A673 (cell line): ENCODE data around the gene PRTFDC1. TPM values are rescaled to one million over a fixed set of nuclear protein-coding genes. Genes with fewer than 3 reads are reported as not detected.
"Not testable (repeated sequence)": the region's sequence is repeated elsewhere in the genome, so short reads cannot be mapped to it uniquely, and the experiment has no call there.

Source experiments
- BruUV-seq: library from RNA; stranded (reverse); fragments of 400-500 nt; replicated peaks from 2 replicates; lab custom pipeline; 2021; lab: Mats Ljungman, UMichigan
- CTCF ChIA-PET: fragments of 300-600 bp; sonication (Branson Sonifier 250); formaldehyde crosslinking; loops from one replicate; lab custom pipeline; 2022; ENCODE audit warnings: antibody characterized with exemption; lab: Charles Lee
- POLR2A ChIA-PET: fragments of 300-600 bp; sonication (Branson Sonifier 250); formaldehyde crosslinking; loops from one replicate; lab custom pipeline; 2022; ENCODE audit warnings: antibody characterized with exemption; ENCODE audit not compliant: low non-redundant PET; lab: Charles Lee
- DNase-seq: peaks from one replicate; pipeline ENCODE4 v3.0.0-alpha.2; 2015; ENCODE audit warnings: low spot score
- H3K27ac ChIP-seq: fragments of 200-600 bp; sonication (generic); 2 replicates; pipeline ENCODE4 v1.5.1; 2016; ENCODE audit warnings: mixed run types, low read depth, mild to moderate bottlenecking, mixed read lengths, antibody characterized with exemption, low read length; ENCODE audit not compliant: poor library complexity, severe bottlenecking
- H3K27me3 ChIP-seq: fragments of 200-600 bp; sonication (generic); replicated peaks from 2 replicates; pipeline ENCODE4 v1.6.1; 2017; ENCODE audit warnings: mixed run types, low read depth, mild to moderate bottlenecking, mixed read lengths, antibody characterized with exemption, low read length; ENCODE audit not compliant: insufficient read depth, poor library complexity
- H3K36me3 ChIP-seq: fragments of 200-600 bp; sonication (generic); 2 replicates; pipeline ENCODE4 v1.6.1; 2016; ENCODE audit warnings: mixed run types, mild to moderate bottlenecking, mixed read lengths, antibody characterized with exemption, low read length; ENCODE audit not compliant: insufficient read depth, poor library complexity, severe bottlenecking
- H3K4me1 ChIP-seq: fragments of 200-600 bp; sonication (generic); 2 replicates; pipeline ENCODE4 v1.6.1; 2017; ENCODE audit warnings: mixed run types, mild to moderate bottlenecking, mixed read lengths, antibody characterized with exemption, low read length; ENCODE audit not compliant: insufficient read depth, poor library complexity, severe bottlenecking
- H3K4me3 ChIP-seq: fragments of 200-600 bp; sonication (generic); 2 replicates; pipeline ENCODE4 v1.5.1; 2016; ENCODE audit warnings: low read depth, mixed run types, mild to moderate bottlenecking, mixed read lengths, low read length; ENCODE audit not compliant: poor library complexity, severe bottlenecking
- H3K9me3 ChIP-seq: fragments of 200-600 bp; sonication (generic); 2 replicates; pipeline ENCODE4 v1.6.1; 2016; ENCODE audit warnings: mixed run types, low read depth, mild to moderate bottlenecking, mixed read lengths, antibody characterized with exemption, low read length; ENCODE audit not compliant: poor library complexity, severe bottlenecking
- EZH2 ChIP-seq: fragments of 200-600 bp; sonication (generic); IDR thresholded peaks from 2 replicates; pipeline ENCODE4 v1.6.1; 2017; ENCODE audit warnings: borderline replicate concordance, low read depth, mild to moderate bottlenecking, mixed read lengths, antibody characterized with exemption, low read length; ENCODE audit not compliant: poor library complexity, severe bottlenecking
- intact Hi-C: fragments of 100-400 bp; cut with micrococcal nuclease; formaldehyde crosslinking; loops from one replicate; pipeline ENCODE4 v1.10.0; 2022; ENCODE audit not compliant: unreplicated experiment
- total RNA-seq: library from RNA; stranded (reverse); gene quantifications from 2 replicates; pipeline ENCODE4 v1.2.3, GENCODE V29; 2021
- TF ChIP-seq, protein P1 (sequence below): fragments of 300-800, 200-600 bp; sonication (generic); conservative IDR thresholded peaks from 2 replicates; pipeline ENCODE4 v1.5.1; 2017; ENCODE audit warnings: low read depth, mild to moderate bottlenecking, antibody characterized with exemption, low read length, moderate library complexity, mixed read lengths

PRTFDC1 gene
- total RNA-seq, 1 experiment from 2014 or later, result 49.8 TPM

DNA sequence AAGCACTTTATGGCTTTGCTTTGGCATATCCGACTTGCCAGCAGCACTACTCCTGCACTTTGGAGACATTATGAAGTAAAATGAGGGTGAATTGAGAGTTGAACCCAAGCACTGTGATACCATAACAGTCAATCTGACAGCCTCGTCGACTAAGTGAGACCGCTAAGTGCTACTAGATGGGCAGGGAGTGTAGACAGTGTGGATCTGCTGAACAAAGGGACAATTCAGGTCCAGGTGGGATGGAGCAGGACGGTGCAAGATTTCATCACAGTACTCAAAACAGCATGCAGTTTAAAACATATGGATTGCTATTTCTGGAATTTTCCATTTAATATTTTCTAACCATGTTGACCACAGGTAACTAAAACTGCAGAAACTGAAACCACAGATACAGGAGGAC is 20.8 kb upstream of the PRTFDC1 start:
- ChIA-PET CTCF (no interaction called here), POLR2A (no interaction called here)
- Histone ChIP-seq H3K27ac (no peak overlapping the region), H3K4me1 (no peaks in the 10 kb centered on the region), H3K36me3 (no peaks in the 10 kb centered on the region), H3K27me3 (no peaks in the 10 kb centered on the region), H3K4me3 (no peak overlapping the region), H3K9me3 (no peaks in the 10 kb centered on the region)
- no TSS peak for BruUV-seq
- intact Hi-C loops, result no loop called here
- TF ChIP-seq, protein P1, sequence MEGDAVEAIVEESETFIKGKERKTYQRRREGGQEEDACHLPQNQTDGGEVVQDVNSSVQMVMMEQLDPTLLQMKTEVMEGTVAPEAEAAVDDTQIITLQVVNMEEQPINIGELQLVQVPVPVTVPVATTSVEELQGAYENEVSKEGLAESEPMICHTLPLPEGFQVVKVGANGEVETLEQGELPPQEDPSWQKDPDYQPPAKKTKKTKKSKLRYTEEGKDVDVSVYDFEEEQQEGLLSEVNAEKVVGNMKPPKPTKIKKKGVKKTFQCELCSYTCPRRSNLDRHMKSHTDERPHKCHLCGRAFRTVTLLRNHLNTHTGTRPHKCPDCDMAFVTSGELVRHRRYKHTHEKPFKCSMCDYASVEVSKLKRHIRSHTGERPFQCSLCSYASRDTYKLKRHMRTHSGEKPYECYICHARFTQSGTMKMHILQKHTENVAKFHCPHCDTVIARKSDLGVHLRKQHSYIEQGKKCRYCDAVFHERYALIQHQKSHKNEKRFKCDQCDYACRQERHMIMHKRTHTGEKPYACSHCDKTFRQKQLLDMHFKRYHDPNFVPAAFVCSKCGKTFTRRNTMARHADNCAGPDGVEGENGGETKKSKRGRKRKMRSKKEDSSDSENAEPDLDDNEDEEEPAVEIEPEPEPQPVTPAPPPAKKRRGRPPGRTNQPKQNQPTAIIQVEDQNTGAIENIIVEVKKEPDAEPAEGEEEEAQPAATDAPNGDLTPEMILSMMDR, result no peak
- no peak for TF ChIP-seq EZH2
- DNase-seq, result no peak

DNA sequence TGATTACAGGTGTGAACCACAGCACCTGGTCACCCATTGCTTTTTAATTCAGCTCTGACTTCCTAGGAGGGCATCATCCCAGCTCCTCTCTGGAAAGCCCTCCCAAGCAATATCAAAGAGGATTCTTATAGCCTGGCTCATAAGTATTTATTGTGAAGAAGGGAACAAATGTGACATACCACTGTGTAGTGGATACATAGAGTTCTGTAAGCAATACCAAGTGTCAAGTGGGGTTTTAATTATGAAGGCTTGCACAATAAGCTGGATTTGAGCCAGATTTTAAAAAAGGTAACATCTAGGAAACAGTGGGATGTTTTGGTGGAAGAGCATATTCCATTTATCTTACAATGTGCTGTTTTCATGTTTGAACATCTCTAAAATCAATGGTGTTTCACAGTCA is 19.0 kb upstream of the PRTFDC1 start:
- intact Hi-C loops, result no loop called here
- Histone ChIP-seq H3K9me3 (no peaks in the 10 kb centered on the region), H3K4me3 (no peak overlapping the region), H3K27ac (no peak overlapping the region), H3K36me3 (no peaks in the 10 kb centered on the region), H3K4me1 (no peaks in the 10 kb centered on the region), H3K27me3 (no peaks in the 10 kb centered on the region)
- CTCF ChIA-PET, result no interaction called here
- no TSS peak for BruUV-seq
- no peak for DNase-seq
- POLR2A ChIA-PET, result no interaction called here
- no peak for TF ChIP-seq EZH2
- TF ChIP-seq, protein P1, result no peak

DNA sequence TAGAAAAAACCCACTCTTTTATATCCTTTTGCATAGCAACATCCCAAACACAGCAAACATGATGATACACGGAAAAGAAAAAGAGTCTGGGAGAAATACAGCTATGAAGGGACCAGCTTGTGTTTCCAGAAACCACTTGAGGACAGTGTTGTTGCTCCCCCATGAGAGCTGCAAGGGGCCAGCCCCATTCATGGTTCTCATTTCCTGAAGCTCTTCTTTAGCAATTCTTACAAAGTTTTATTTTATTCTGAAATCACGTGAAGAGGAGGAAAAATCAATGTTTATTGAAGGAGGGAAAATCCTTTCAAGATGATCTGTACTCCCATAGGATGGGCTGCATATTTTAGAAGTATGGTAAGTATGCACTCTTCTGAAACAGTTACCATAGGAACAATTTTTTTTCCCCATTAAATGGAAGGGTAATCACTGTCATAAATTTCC is 17.5 kb upstream of the PRTFDC1 start:
- TF ChIP-seq, protein P1, result no peak
- TF ChIP-seq EZH2, result no peak
- no TSS peak for BruUV-seq
- Histone ChIP-seq H3K27me3 (no peaks in the 10 kb centered on the region), H3K9me3 (no peaks in the 10 kb centered on the region), H3K36me3 (no peaks in the 10 kb centered on the region), H3K27ac (no peak overlapping the region), H3K4me1 (no peaks in the 10 kb centered on the region), H3K4me3 (no peak overlapping the region)
- CTCF ChIA-PET, result interaction anchor here (0.6 to 0.7 kb wide), 2 partner anchors 14 to 17 kb away, joined by 3 to 18 read pairs; no protein-coding TSS in a partner anchor
- POLR2A ChIA-PET, result no interaction called here
- intact Hi-C loops, result no loop called here
- DNase-seq, result no peak

DNA sequence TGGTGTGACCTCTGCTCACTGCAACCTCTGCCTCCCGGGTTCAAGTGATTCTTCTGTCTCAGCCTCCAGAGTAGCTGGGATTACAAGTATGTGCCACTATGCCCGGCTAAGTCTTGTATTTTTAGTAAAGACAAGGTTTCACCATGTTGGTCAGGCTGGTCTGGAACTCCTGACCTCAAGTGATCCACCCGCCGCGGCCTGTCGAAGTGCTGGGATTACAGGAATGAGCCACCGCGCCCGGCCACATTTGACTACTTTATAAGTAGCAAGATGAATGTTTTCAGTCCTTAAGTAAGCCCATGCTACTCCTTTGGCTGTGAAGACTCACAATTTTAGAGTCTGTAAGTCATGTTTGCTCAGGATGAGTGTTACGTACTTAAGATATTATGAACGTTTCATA is 16.5 kb upstream of the PRTFDC1 start:
- H3K27ac ChIP-seq, H3K9me3 ChIP-seq, H3K27me3 ChIP-seq, H3K36me3 ChIP-seq, H3K4me3 ChIP-seq, CTCF ChIA-PET, H3K4me1 ChIP-seq, intact Hi-C loops, BruUV-seq, POLR2A ChIA-PET, DNase-seq: not testable (repeated sequence)
